ENCODE data around the gene NAV2. TPM values are rescaled to one million over a fixed set of nuclear protein-coding genes. Genes with fewer than 3 reads are reported as not detected.

Gene NAV2
- total and polyA plus RNA-seq, 2 experiments from 2014 or later: 26.0 to 45.0 TPM

DNA sequence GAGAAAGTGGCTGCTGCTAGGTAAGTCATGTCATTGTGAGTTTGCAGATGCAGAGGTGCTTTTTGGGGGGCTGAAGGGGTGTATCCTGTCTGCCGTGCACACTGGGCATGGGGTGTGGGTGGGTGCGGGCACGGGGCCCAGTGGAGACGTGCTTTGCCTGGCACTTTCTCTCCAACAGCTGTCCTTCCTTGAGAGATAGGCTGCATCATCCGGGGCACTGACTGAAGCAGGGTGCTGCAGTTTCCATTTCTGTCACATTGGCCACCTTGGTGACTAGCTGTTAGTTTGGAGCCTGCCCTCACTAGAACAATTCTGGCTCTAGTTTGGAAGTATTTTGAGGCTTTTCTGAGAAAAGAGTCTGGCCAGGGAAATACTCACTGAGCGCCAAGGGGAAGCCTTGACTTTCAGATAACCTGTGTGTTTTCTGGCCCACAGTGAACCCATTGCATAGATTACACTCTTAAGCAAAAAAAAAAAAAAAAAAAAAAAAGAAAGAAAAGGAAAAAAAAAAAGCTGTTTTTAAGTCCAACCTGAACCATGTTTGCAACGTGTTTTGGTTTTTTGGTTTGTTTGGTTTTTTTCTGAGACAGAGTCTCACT, 219.2 kb downstream of the NAV2 start:
- Histone ChIP-seq H2AFZ (no peak overlapping the region), H3K4me1 (ENCODE audit: insufficient read depth) (0 out of 2 replicates have a peak, but pooled peaks cover 5% of the 10 kb centered on the region), H3F3A (replicated peaks; ENCODE audit: low read depth) (0 out of 2 replicates have a peak, but pooled peaks cover 3% of the 10 kb centered on the region), H3K4me3 (no peak overlapping the region), H3K9me2 (ENCODE audit: insufficient read depth) (no peaks in the 10 kb centered on the region), H3K79me2 (replicated peaks; ENCODE audit: insufficient read depth) (no peaks in the 10 kb centered on the region), H3K27ac (ENCODE audit: low read depth) (no peak overlapping the region), H3K4me2 (no peak overlapping the region), H4K20me1 (replicated peaks; ENCODE audit: insufficient read depth) (0 out of 2 replicates have a peak, but pooled peaks cover 4% of the 10 kb centered on the region), H3K27me3 (ENCODE audit: insufficient read depth) (no peaks in the 10 kb centered on the region), H3K36me3 (ENCODE audit: insufficient read depth) (0 out of 2 replicates have a peak, but pooled peaks cover 2% of the 10 kb centered on the region)
- peak overlapping the region; percentile 44; the same call in 1 of the 2 replicates for H3K27ac Mint-ChIP-seq
- peaks cover 2% of the 10 kb centered on the region for H3K27me3 Mint-ChIP-seq (ENCODE audit: insufficient read depth, low read depth, poor library complexity)
- H3K9me3 Mint-ChIP-seq: no peaks in the 10 kb centered on the region
- TF ChIP-seq EZH2phosphoT487 (IDR thresholded peaks at IDR 0.05; ENCODE audit: unreplicated experiment) (no peak), ZNF331 (CRISPR knock-in tag; IDR thresholded peaks at IDR 0.05; ENCODE audit: low read depth) (no peak), STAT1 (IDR thresholded peaks at IDR 0.05; ENCODE audit: unreplicated experiment) (no peak), JUNB (IDR thresholded peaks at IDR 0.05; ENCODE audit: unreplicated experiment) (no peak), NANOG (IDR thresholded peaks at IDR 0.05; ENCODE audit: borderline replicate concordance) (no peak), CREB1 (CRISPR knock-in tag; IDR thresholded peaks at IDR 0.05; ENCODE audit: low read depth) (no peak), POLR2AphosphoS5 (IDR thresholded peaks at IDR 0.05; ENCODE audit: low read depth) (no peak), ZNF114 (CRISPR knock-in tag; IDR thresholded peaks at IDR 0.05) (no peak), EZH2 (IDR thresholded peaks at IDR 0.05; ENCODE audit: low read depth, unreplicated experiment) (no peak)
- TF ChIP-seq, protein P1, sequence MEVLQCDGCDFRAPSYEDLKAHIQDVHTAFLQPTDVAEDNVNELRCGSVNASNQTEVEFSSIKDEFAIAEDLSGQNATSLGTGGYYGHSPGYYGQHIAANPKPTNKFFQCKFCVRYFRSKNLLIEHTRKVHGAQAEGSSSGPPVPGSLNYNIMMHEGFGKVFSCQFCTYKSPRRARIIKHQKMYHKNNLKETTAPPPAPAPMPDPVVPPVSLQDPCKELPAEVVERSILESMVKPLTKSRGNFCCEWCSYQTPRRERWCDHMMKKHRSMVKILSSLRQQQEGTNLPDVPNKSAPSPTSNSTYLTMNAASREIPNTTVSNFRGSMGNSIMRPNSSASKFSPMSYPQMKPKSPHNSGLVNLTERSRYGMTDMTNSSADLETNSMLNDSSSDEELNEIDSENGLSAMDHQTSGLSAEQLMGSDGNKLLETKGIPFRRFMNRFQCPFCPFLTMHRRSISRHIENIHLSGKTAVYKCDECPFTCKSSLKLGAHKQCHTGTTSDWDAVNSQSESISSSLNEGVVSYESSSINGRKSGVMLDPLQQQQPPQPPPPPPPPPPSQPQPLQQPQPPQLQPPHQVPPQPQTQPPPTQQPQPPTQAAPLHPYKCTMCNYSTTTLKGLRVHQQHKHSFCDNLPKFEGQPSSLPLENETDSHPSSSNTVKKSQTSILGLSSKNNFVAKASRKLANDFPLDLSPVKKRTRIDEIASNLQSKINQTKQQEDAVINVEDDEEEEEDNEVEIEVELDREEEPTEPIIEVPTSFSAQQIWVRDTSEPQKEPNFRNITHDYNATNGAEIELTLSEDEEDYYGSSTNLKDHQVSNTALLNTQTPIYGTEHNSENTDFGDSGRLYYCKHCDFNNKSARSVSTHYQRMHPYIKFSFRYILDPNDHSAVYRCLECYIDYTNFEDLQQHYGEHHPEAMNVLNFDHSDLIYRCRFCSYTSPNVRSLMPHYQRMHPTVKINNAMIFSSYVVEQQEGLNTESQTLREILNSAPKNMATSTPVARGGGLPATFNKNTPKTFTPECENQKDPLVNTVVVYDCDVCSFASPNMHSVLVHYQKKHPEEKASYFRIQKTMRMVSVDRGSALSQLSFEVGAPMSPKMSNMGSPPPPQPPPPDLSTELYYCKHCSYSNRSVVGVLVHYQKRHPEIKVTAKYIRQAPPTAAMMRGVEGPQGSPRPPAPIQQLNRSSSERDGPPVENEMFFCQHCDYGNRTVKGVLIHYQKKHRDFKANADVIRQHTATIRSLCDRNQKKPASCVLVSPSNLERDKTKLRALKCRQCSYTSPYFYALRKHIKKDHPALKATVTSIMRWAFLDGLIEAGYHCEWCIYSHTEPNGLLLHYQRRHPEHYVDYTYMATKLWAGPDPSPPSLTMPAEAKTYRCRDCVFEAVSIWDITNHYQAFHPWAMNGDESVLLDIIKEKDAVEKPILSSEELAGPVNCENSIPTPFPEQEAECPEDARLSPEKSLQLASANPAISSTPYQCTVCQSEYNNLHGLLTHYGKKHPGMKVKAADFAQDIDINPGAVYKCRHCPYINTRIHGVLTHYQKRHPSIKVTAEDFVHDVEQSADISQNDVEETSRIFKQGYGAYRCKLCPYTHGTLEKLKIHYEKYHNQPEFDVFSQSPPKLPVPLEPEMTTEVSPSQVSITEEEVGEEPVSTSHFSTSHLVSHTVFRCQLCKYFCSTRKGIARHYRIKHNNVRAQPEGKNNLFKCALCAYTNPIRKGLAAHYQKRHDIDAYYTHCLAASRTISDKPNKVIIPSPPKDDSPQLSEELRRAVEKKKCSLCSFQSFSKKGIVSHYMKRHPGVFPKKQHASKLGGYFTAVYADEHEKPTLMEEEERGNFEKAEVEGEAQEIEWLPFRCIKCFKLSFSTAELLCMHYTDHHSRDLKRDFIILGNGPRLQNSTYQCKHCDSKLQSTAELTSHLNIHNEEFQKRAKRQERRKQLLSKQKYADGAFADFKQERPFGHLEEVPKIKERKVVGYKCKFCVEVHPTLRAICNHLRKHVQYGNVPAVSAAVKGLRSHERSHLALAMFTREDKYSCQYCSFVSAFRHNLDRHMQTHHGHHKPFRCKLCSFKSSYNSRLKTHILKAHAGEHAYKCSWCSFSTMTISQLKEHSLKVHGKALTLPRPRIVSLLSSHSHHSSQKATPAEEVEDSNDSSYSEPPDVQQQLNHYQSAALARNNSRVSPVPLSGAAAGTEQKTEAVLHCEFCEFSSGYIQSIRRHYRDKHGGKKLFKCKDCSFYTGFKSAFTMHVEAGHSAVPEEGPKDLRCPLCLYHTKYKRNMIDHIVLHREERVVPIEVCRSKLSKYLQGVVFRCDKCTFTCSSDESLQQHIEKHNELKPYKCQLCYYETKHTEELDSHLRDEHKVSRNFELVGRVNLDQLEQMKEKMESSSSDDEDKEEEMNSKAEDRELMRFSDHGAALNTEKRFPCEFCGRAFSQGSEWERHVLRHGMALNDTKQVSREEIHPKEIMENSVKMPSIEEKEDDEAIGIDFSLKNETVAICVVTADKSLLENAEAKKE (CRISPR knock-in tag; IDR thresholded peaks at IDR 0.05): no peak
- TF ChIP-seq, protein P2, sequence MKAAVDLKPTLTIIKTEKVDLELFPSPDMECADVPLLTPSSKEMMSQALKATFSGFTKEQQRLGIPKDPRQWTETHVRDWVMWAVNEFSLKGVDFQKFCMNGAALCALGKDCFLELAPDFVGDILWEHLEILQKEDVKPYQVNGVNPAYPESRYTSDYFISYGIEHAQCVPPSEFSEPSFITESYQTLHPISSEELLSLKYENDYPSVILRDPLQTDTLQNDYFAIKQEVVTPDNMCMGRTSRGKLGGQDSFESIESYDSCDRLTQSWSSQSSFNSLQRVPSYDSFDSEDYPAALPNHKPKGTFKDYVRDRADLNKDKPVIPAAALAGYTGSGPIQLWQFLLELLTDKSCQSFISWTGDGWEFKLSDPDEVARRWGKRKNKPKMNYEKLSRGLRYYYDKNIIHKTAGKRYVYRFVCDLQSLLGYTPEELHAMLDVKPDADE (IDR thresholded peaks at IDR 0.05): no peak
- TF ChIP-seq, protein P3, sequence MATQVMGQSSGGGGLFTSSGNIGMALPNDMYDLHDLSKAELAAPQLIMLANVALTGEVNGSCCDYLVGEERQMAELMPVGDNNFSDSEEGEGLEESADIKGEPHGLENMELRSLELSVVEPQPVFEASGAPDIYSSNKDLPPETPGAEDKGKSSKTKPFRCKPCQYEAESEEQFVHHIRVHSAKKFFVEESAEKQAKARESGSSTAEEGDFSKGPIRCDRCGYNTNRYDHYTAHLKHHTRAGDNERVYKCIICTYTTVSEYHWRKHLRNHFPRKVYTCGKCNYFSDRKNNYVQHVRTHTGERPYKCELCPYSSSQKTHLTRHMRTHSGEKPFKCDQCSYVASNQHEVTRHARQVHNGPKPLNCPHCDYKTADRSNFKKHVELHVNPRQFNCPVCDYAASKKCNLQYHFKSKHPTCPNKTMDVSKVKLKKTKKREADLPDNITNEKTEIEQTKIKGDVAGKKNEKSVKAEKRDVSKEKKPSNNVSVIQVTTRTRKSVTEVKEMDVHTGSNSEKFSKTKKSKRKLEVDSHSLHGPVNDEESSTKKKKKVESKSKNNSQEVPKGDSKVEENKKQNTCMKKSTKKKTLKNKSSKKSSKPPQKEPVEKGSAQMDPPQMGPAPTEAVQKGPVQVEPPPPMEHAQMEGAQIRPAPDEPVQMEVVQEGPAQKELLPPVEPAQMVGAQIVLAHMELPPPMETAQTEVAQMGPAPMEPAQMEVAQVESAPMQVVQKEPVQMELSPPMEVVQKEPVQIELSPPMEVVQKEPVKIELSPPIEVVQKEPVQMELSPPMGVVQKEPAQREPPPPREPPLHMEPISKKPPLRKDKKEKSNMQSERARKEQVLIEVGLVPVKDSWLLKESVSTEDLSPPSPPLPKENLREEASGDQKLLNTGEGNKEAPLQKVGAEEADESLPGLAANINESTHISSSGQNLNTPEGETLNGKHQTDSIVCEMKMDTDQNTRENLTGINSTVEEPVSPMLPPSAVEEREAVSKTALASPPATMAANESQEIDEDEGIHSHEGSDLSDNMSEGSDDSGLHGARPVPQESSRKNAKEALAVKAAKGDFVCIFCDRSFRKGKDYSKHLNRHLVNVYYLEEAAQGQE (IDR thresholded peaks at IDR 0.05; ENCODE audit: unreplicated experiment): no peak
- TF ChIP-seq, protein P4, sequence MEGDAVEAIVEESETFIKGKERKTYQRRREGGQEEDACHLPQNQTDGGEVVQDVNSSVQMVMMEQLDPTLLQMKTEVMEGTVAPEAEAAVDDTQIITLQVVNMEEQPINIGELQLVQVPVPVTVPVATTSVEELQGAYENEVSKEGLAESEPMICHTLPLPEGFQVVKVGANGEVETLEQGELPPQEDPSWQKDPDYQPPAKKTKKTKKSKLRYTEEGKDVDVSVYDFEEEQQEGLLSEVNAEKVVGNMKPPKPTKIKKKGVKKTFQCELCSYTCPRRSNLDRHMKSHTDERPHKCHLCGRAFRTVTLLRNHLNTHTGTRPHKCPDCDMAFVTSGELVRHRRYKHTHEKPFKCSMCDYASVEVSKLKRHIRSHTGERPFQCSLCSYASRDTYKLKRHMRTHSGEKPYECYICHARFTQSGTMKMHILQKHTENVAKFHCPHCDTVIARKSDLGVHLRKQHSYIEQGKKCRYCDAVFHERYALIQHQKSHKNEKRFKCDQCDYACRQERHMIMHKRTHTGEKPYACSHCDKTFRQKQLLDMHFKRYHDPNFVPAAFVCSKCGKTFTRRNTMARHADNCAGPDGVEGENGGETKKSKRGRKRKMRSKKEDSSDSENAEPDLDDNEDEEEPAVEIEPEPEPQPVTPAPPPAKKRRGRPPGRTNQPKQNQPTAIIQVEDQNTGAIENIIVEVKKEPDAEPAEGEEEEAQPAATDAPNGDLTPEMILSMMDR (conservative IDR thresholded peaks at IDR 0.05; ENCODE audit: low read depth in 2 of 2): no peak
- ATAC-seq (no peak), DNase-seq (ENCODE audit: low spot score) (no peak)
- H3K4me3 Mint-ChIP-seq: no peak overlapping the region
- peaks cover 16% of the 10 kb centered on the region for H3K4me1 Mint-ChIP-seq
- H3K36me3 Mint-ChIP-seq (ENCODE audit: low read depth): peaks cover 21% of the 10 kb centered on the region

All from GM23338 (cell line).